GM18951 (cell line): Measurements from ENCODE around the gene TAF11L5.

Experiments used
- POLR2A ChIP-seq: IDR thresholded peaks from 4 replicates; pipeline ENCODE4 v1.6.1; 2011; ENCODE audit warnings: mild to moderate bottlenecking; ENCODE audit not compliant: insufficient read length, insufficient read depth; ENCODE audit errors: extremely low read depth
- in situ Hi-C: fragments of 300-500 bp; cut with MboI; formaldehyde crosslinking; loops from one replicate; pipeline ENCODE4 v1.12.0; 2022; ENCODE audit warnings: low sequenced_read_pairs, mixed read lengths, inconsistent platforms; ENCODE audit not compliant: unreplicated experiment

TAF11L5 gene

GRCh38 chr5:17524935-17525334 lies at the start of gene TAF11L5:
Gene TAF11L5 (plus strand): TSS chr5:17525235.
- in situ Hi-C loops: loop anchor here (10.0 kb wide), 1 partner anchor 80 kb away; the partner anchor contains the start of gene TAF11L11

- no peak for TF ChIP-seq POLR2A
- in situ Hi-C loops: loop anchor here (25.0 kb wide), 1 partner anchor 835 kb away; no protein-coding TSS in a partner anchor
Measured at GRCh38 chr5:17477043-17477442, 48.0 kb upstream of the TAF11L5 start.

DNA sequence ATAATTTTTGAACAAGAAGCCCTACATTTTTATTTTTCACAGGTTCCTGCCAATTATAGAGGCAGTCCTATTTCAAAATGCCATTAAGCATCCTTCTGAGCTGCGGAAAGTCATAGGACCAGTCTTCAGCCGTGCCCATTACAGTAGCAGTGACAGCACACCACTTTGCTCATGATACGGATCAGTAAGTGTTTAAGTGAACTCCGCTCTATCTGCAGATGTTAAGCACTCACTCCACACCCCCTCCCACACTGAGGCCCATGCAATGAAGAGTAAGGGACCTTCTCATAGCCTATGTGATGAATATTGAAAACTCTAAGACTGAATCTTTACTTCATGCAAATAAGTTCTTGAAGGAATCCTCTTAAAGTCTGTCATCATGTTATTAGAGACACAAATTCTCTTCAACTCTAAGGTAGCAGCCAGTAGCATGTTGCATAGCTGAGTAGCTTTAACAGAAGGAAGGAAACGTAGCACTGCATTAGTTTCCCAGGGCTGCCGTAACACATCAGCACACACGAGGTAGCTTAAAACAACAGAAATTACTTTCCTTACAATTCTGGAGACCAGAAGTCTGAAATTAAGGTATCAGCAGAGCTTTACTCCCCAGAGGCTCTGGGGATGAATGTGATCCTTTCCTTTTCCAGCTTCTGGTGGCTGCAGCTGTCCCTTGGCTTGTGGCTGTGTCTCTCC lies 47.3 kb upstream of the TAF11L5 start:
- in situ Hi-C loops: loop anchor here (25.0 kb wide), 1 partner anchor 835 kb away; no protein-coding TSS in a partner anchor
- no peak for TF ChIP-seq POLR2A

DNA sequence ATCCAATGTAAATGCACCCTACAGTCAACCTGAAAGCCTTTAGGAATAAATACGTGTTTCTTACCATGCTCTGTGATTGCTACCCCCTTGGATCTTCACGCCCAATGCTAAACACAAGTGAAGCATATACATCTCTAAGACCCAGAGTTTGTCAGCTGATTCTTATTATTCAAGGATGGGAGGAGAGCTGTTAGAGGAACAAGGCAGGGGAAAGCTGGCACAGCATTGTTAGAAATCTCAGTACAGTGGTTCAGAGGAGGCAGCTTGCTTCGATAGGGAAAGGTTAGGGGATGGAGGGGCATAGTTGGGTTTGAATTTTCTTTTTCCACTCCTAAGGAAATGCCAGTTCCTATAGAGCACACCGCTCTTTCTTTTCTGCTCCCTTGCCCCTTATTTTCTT lies 43.7 kb upstream of the TAF11L5 start:
- no peak for TF ChIP-seq POLR2A

GRCh38 chr5:17482790-17483189 lies 42.2 kb upstream of the TAF11L5 start:
- no peak for TF ChIP-seq POLR2A
- in situ Hi-C loops: loop anchor here (25.0 kb wide), 1 partner anchor 830 kb away; no protein-coding TSS in a partner anchor

More for the DNA sequence above, 43.7 kb upstream of the TAF11L5 start:
- in situ Hi-C loops: loop anchor here (25.0 kb wide), 1 partner anchor 831 kb away; no protein-coding TSS in a partner anchor

DNA sequence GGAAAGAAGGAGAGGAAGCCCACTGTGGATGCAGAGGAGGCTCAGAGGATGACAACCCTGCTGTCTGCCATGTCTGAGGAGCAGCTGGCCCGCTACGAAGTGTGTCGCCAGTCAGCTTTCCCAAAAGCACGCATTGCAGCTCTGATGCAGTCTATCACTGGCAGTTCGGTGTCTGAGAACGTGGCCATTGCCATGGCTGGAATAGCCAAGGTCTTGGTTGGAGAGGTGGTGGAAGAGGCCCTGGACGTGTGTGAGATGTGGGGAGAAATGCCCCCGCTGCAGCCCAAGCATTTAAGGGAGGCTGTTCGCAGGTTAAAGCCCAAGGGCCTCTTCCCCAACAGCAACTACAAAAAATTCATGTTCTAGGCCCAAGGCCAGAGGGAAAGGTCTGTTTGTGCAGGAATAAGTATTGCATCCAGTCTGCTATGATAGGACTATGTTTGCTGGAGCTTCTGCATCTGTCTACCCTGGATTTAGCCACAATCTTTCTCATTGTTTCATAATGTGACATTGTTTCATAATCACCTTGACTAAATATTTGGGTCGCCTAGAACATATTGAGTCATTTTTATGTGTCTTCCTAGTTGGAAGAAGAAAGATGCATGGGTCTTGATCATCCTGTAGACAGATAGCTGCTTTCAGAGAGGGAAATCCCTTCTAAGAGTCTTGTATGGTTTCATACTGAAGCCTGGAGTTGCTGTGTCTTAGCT lies 38.4 kb upstream of the TAF11L5 start:
- in situ Hi-C loops: loop anchor here (25.0 kb wide), 1 partner anchor 826 kb away; no protein-coding TSS in a partner anchor

- in situ Hi-C loops: loop anchor here (25.0 kb wide), 1 partner anchor 825 kb away; no protein-coding TSS in a partner anchor
- no peak for TF ChIP-seq POLR2A
Measured at GRCh38 chr5:17487174-17487512, 37.9 kb upstream of the TAF11L5 start.

- in situ Hi-C loops: loop anchor here (25.0 kb wide), 1 partner anchor 821 kb away; no protein-coding TSS in a partner anchor
Measured at GRCh38 chr5:17491257-17491656, 33.8 kb upstream of the TAF11L5 start.

DNA sequence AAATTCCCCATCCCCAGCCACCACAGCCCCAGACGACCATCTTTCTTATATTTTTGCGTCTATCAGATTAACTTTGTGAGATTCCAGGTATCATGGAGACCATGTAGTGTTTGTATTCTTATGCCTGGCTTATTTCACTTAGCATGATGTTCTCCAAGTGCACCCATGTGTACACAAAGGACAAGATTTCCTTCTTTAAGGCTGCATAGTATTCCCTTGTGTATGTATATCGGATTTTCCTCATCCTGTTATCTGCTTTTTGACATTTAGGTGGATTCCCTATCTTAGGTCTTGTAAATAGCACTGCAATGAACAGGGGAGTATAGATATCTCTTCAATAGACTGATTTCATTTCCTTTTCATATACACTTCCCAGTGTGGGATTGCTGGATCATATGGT lies 32.3 kb upstream of the TAF11L5 start:
- no peak for TF ChIP-seq POLR2A
- in situ Hi-C loops: loop anchor here (25.0 kb wide), 1 partner anchor 820 kb away; no protein-coding TSS in a partner anchor

- in situ Hi-C loops: loop anchor here (25.0 kb wide), 1 partner anchor 815 kb away; no protein-coding TSS in a partner anchor
- no peak for TF ChIP-seq POLR2A
Measured at GRCh38 chr5:17497446-17497845, 27.6 kb upstream of the TAF11L5 start.

DNA sequence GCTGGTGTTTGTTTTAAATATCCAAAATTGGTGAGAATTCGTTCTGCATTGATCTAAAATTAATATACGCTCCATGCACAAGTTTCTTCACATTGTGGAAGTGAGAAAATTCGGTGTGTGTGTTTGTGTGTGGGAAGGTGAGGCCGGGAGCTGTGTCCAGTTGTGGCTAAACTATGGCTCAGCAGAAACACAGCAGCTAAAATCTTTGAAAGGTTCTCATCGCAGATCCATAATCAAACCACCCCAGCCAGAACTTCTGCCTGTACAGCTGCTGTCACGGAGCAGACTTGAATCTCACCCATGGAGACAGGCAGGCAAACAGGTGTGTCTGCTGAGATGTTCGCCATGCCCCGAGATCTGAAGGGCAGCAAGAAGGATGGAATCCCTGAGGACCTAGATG lies 27.1 kb upstream of the TAF11L5 start, which contains the start of gene TAF11L2:
Gene TAF11L2 (plus strand): TSS at position 301 of the 400 bp plus-strand sequence.
- in situ Hi-C loops: loop anchor here (25.0 kb wide), 1 partner anchor 814 kb away; no protein-coding TSS in a partner anchor

GRCh38 chr5:17511775-17512325 lies 13.2 kb upstream of the TAF11L5 start:
- TF ChIP-seq POLR2A: no peak
- in situ Hi-C loops: loop anchor here (10.0 kb wide), 1 partner anchor 113 kb away; no protein-coding TSS in a partner anchor

GRCh38 chr5:17517526-17517925 lies 7.5 kb upstream of the TAF11L5 start:
- in situ Hi-C loops: loop anchor here (10.0 kb wide), 1 partner anchor 107 kb away; no protein-coding TSS in a partner anchor

GRCh38 chr5:17518067-17518466 lies 7.0 kb upstream of the TAF11L5 start, which contains the start of gene TAF11L3:
Gene TAF11L3 (plus strand): TSS chr5:17518367.
- in situ Hi-C loops: loop anchor here (10.0 kb wide), 1 partner anchor 107 kb away; no protein-coding TSS in a partner anchor

DNA sequence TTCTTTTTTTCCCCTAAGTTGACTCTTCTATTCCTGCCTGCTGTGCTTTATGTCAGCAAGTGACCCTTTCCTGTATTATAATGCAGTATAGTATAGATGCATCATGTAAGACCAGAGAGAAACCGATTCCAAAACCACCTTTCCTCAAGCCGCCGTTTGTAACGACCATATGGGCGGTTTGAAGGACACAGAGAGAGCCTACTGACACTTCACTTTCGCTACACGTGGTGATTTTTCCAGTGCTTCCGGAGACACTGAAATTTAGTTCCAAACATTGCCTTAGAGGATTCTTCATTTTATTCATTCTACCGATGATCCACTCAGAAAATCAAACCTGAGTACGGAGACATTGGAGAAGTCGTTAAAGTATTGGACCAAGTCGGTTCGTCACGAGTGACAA lies 5.5 kb upstream of the TAF11L5 start:
- in situ Hi-C loops: loop anchor here (10.0 kb wide), 1 partner anchor 105 kb away; no protein-coding TSS in a partner anchor

DNA sequence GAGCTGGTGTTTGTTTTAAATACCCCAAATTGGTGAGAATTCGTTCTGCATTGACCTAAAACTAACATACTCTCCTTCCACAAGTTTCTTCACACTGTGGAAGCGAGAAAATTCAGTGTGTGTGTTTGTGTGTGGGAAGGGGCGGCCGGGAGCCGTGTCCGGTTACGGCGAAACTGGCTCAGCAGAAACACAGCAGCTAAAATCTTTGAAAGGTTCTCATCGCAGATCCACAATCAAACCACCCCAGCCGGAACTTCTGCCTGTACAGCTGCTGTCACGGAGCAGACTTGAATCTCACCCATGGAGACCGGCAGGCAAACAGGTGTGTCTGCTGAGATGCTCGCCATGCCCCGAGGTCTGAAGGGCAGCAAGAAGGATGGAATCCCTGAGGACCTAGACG lies 3.5 kb upstream of the TAF11L5 start, which contains the start of gene TAF11L4:
Gene TAF11L4 (plus strand): TSS at position 301 of the 400 bp plus-strand sequence.
- in situ Hi-C loops: loop anchor here (10.0 kb wide), 1 partner anchor 83 kb away; the partner anchor contains the start of gene TAF11L11

DNA sequence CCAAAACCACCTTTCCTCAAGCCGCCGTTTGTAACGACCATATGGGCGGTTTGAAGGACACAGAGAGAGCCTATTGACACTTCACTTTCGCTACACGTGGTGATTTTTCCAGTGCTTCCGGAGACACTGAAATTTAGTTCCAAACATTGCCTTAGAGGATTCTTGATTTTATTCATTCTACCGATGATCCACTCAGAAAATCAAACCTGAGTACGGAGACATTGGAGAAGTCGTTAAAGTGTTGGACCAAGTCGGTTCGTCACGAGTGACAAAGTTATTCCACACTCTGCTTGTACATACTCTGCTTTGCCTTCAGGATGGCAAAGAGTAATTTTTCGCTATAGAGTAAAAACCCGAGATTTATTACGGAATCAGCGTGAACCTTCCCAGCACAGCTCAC lies 1.5 kb downstream of the TAF11L5 start:
- in situ Hi-C loops: loop anchor here (10.0 kb wide), 1 partner anchor 78 kb away; the partner anchor contains the start of gene TAF11L11

GRCh38 chr5:17528369-17528768 lies 3.3 kb downstream of the TAF11L5 start, which contains the start of gene TAF11L6:
Gene TAF11L6 (plus strand): TSS chr5:17528669.
- in situ Hi-C loops: loop anchor here (10.0 kb wide), 1 partner anchor 76 kb away; the partner anchor contains the start of gene TAF11L11
